B cell (primary cell): ENCODE measurements around the gene HOXB1. TPM values are rescaled to one million over a fixed set of nuclear protein-coding genes. Genes with fewer than 3 reads are reported as not detected.

Source experiments
- ATAC-seq: fragments of 200-7000 bp; cut with Tn5 transposase; one replicate; pipeline ENCODE4 v1.10.0; 2021; ENCODE audit warnings: low read depth, mild to moderate bottlenecking, moderate number of reproducible peaks, moderate library complexity
- CTCF ChIA-PET: fragments of 350-600 bp; sonication (Branson Sonifier 250); formaldehyde crosslinking; loops from one replicate; lab custom pipeline; 2021; ENCODE audit warnings: antibody characterized with exemption, inconsistent platforms; lab: Charles Lee
- POLR2A ChIA-PET: fragments of 350-600 bp; sonication (Branson Sonifier 250); formaldehyde crosslinking; loops from one replicate; lab custom pipeline; 2021; ENCODE audit warnings: antibody characterized with exemption; lab: Charles Lee
- DNase-seq: peaks from one replicate; pipeline ENCODE4 v3.0.0; 2013
- H2AFZ ChIP-seq: 2 replicates; pipeline ENCODE4 v1.6.1; 2012; ENCODE audit warnings: mild to moderate bottlenecking, low read depth, low read length; ENCODE audit not compliant: insufficient read depth, poor library complexity, severe bottlenecking
- H3K27ac ChIP-seq, 2 donors: 1 replicate in 1 of 2; 2 replicates in 1 of 2; pipeline ENCODE4 v1.5.1; 2012 to 2013; ENCODE audit warnings: low read length in 2 of 2, mild to moderate bottlenecking in 2 of 2, moderate library complexity in 1 of 2
- H3K27me3 ChIP-seq, 4 experiments: fragments of 200-600 bp in 1 of 4; sonication (generic) in 1 of 4; replicated peaks in 1 of 4; 1 replicate in 2 of 4; 2 replicates in 2 of 4; pipeline versions ENCODE4 v1.6.1 to v1.7.0; 2013 to 2016; ENCODE audit warnings: low read length in 3 of 4, mild to moderate bottlenecking in 2 of 4, mixed read lengths in 1 of 4, moderate library complexity in 1 of 4; ENCODE audit not compliant: insufficient read depth in 4 of 4, control insufficient read depth in 3 of 4; ENCODE audit errors: control extremely low read depth in 1 of 4
- H3K36me3 ChIP-seq, 2 experiments: replicated peaks in 1 of 2; 1 replicate in 1 of 2; 2 replicates in 1 of 2; pipeline versions ENCODE4 v1.6.1 to v1.7.1; 2013; ENCODE audit warnings: low read length in 1 of 2; ENCODE audit not compliant: insufficient read depth in 2 of 2, control insufficient read depth in 1 of 2; ENCODE audit errors: control extremely low read depth in 1 of 2, extremely low read depth in 1 of 2
- H3K4me1 ChIP-seq, 2 donors: fragments of 200-600 bp in 1 of 2; sonication (generic) in 1 of 2; 1 replicate in 1 of 2; 2 replicates in 1 of 2; pipeline versions ENCODE4 v1.5.1 to v1.6.1; 2013 to 2017; ENCODE audit warnings: low read length in 2 of 2; ENCODE audit not compliant: control insufficient read depth in 2 of 2, insufficient read depth in 2 of 2
- H3K4me2 ChIP-seq: replicated peaks from 2 replicates; pipeline ENCODE3; 2012; ENCODE audit warnings: mild to moderate bottlenecking, low read depth, low read length; ENCODE audit not compliant: poor library complexity, severe bottlenecking
- H3K4me3 ChIP-seq, 5 experiments: fragments of 200-600 bp in 1 of 5; sonication (generic) in 1 of 5; 1 replicate in 3 of 5; 2 replicates in 2 of 5; pipeline versions ENCODE4 v1.5.1 to v1.7.0; 2011 to 2016; ENCODE audit warnings: low read length in 4 of 5, mild to moderate bottlenecking in 4 of 5, low read depth in 2 of 5, control low read depth in 1 of 5, moderate library complexity in 1 of 5; ENCODE audit not compliant: insufficient read depth in 1 of 5; ENCODE audit errors: control extremely low read depth in 1 of 5, extremely low read depth in 1 of 5
- H3K79me2 ChIP-seq: fragments of 200-600 bp; sonication (generic); one replicate; pipeline ENCODE4 v1.6.0; 2016; ENCODE audit warnings: low read length; ENCODE audit not compliant: control insufficient read depth, insufficient read depth
- H3K9ac ChIP-seq: fragments of 200-600 bp; sonication (generic); 2 replicates; pipeline ENCODE4 v1.6.1; 2017; ENCODE audit warnings: mild to moderate bottlenecking, low read length, moderate library complexity
- H3K9me3 ChIP-seq, 3 donors: one replicate each; pipeline versions ENCODE4 v1.6.1 to v1.7.1; 2013; ENCODE audit warnings: low read length in 2 of 3; ENCODE audit not compliant: control insufficient read depth in 2 of 3, insufficient read depth in 1 of 3; ENCODE audit errors: control extremely low read depth in 1 of 3
- H4K20me1 ChIP-seq: 2 replicates; pipeline ENCODE4 v1.6.0; 2012; ENCODE audit warnings: mild to moderate bottlenecking, low read length; ENCODE audit not compliant: insufficient read depth, control insufficient read depth, poor library complexity, severe bottlenecking
- H3K27ac Mint-ChIP-seq: one replicate; pipeline ENCODE4 v1.8.0; 2021; ENCODE audit warnings: mixed read lengths
- H3K27me3 Mint-ChIP-seq: one replicate; pipeline ENCODE4 v1.8.0; 2021; ENCODE audit warnings: mixed read lengths
- H3K4me1 Mint-ChIP-seq: one replicate; pipeline ENCODE4 v1.8.0; 2021; ENCODE audit warnings: mixed read lengths
- H3K4me3 Mint-ChIP-seq: one replicate; pipeline ENCODE4 v1.8.0; 2021; ENCODE audit warnings: mixed read lengths
- H3K9me3 Mint-ChIP-seq: one replicate; pipeline ENCODE4 v1.8.0; 2022; ENCODE audit warnings: mixed read lengths; ENCODE audit not compliant: insufficient read depth
- EZH2 ChIP-seq: IDR thresholded peaks from 2 replicates; pipeline ENCODE4 v1.6.1; 2012; ENCODE audit warnings: borderline replicate concordance, low read depth, mild to moderate bottlenecking, moderate library complexity, low read length; ENCODE audit not compliant: insufficient read depth, poor library complexity, severe bottlenecking
- WGBS: methylation state at CpG from one replicate; pipeline ENCODE4 v1.1.5; 2013; ENCODE audit warnings: missing lambda C conversion rate; ENCODE audit not compliant: insufficient coverage; 5-methylcytosine and 5-hydroxymethylcytosine counted together
- intact Hi-C: fragments of 100-400 bp; cut with micrococcal nuclease; formaldehyde crosslinking; loops from one replicate; pipeline ENCODE4 v1.10.0; 2022
- polyA plus RNA-seq: library from polyadenylated mRNA; depleted of rRNA; stranded (reverse); fragments of >200 nt; gene quantifications from 2 replicates; pipeline ENCODE4 v1.2.3, GENCODE V29; 2012
- total RNA-seq, 2 donors: library from RNA; stranded (reverse); fragments of 120-200 nt in 1 of 2; gene quantifications; 1 replicate in 1 of 2; 2 replicates in 1 of 2; pipeline versions ENCODE4 v1.2.3 to v1.2.4, GENCODE V29; 2013 to 2022
- TF ChIP-seq, protein P1 (sequence below): fragments of 200-600 bp; IDR thresholded peaks from one replicate; pipeline ENCODE4 v1.8.0; 2022; ENCODE audit warnings: antibody characterized with exemption, mild to moderate bottlenecking

HOXB1 gene
- total and polyA plus RNA-seq, 2 donors (not counting 1 experiment from before 2014, with no cell fraction given) = not detected

DNA sequence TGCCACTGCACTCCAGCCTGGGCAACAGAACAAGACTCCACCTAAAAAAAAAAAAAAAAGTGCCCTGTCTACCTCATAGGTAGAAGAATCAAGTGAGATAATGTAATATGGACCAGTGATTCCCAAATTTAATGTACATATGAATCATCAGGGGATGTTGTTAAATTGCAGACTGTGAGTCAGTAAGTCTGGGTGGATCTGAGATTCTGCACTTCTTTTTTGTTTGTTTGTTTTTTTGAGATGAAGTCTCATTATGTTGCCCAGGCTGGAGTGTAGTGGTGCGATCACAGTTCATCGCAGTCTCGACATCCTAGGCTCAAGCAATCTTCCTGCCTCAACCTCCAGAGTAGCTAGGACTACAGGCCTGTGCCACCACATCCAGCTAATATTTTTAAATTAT, 31.6 kb downstream of the HOXB1 start:
- WGBS = no CpG with 5 or more reads among the region's 3 CpGs
- H3K79me2 ChIP-seq = no peaks in the 10 kb centered on the region
- no peak overlapping the region for H2AFZ ChIP-seq
- H3K9ac ChIP-seq = no peak overlapping the region
- ChIA-PET POLR2A (no interaction called here), CTCF (no interaction called here)
- no peak for ATAC-seq
- Mint-ChIP-seq H3K4me1 (no peaks in the 10 kb centered on the region), H3K27ac (no peak overlapping the region), H3K9me3 (no peaks in the 10 kb centered on the region), H3K27me3 (peaks cover 51% of the 10 kb centered on the region), H3K4me3 (no peak overlapping the region)
- H3K36me3 ChIP-seq = no peaks in the 10 kb centered on the region
- no peak for TF ChIP-seq EZH2
- TF ChIP-seq, protein P1, sequence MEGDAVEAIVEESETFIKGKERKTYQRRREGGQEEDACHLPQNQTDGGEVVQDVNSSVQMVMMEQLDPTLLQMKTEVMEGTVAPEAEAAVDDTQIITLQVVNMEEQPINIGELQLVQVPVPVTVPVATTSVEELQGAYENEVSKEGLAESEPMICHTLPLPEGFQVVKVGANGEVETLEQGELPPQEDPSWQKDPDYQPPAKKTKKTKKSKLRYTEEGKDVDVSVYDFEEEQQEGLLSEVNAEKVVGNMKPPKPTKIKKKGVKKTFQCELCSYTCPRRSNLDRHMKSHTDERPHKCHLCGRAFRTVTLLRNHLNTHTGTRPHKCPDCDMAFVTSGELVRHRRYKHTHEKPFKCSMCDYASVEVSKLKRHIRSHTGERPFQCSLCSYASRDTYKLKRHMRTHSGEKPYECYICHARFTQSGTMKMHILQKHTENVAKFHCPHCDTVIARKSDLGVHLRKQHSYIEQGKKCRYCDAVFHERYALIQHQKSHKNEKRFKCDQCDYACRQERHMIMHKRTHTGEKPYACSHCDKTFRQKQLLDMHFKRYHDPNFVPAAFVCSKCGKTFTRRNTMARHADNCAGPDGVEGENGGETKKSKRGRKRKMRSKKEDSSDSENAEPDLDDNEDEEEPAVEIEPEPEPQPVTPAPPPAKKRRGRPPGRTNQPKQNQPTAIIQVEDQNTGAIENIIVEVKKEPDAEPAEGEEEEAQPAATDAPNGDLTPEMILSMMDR = no peak
- H3K4me3 ChIP-seq = no peak overlapping the region
- no peaks in the 10 kb centered on the region for H4K20me1 ChIP-seq
- no peak overlapping the region for H3K4me2 ChIP-seq
- intact Hi-C loops = loop anchor here (10.0 kb wide), 1 partner anchor 46 kb away; the partner anchor contains the start of gene HOXB2
- H3K4me1 ChIP-seq = no peaks in the 10 kb centered on the region
- no peaks in the 10 kb centered on the region for H3K9me3 ChIP-seq
- H3K27me3 ChIP-seq = peaks cover 0 to 18% (median 2%) of the 10 kb centered on the region in 4 experiments
- DNase-seq = no peak
- no peak overlapping the region for H3K27ac ChIP-seq

GRCh38 chr17:48498164-48498850, 32.5 kb downstream of the HOXB1 start:
- Histone ChIP-seq H3K27me3 (peaks cover 0 to 17% (median 7%) of the 10 kb centered on the region in 4 experiments), H3K9ac (no peak overlapping the region), H3K4me2 (no peak overlapping the region), H3K9me3 (no peaks in the 10 kb centered on the region), H3K27ac (no peak overlapping the region), H4K20me1 (no peaks in the 10 kb centered on the region), H3K36me3 (no peaks in the 10 kb centered on the region), H3K79me2 (no peaks in the 10 kb centered on the region), H3K4me1 (no peaks in the 10 kb centered on the region), H2AFZ (no peak overlapping the region), H3K4me3 (no peak overlapping the region)
- DNase-seq (no peak), ATAC-seq (no peak)
- intact Hi-C loops = loop anchor here (10.0 kb wide), 1 partner anchor 46 kb away; the partner anchor contains the start of gene HOXB2
- no peak for TF ChIP-seq EZH2
- Mint-ChIP-seq H3K9me3 (no peaks in the 10 kb centered on the region), H3K4me1 (no peaks in the 10 kb centered on the region), H3K4me3 (no peak overlapping the region), H3K27me3 (peaks cover 51% of the 10 kb centered on the region), H3K27ac (no peak overlapping the region)
- CTCF ChIA-PET = no interaction called here
- 97% methylated on average over 5 of the region's 6 CpGs for WGBS
- POLR2A ChIA-PET = no interaction called here
